SJCRH30 (cell line): ENCODE data around the gene VARS2. TPM values are rescaled to one million over a fixed set of nuclear protein-coding genes. Genes with fewer than 3 reads are reported as not detected.
A peak's percentile ranks its signal among the peaks of the same experiment; 100 is the strongest.
"Not testable (repeated sequence)": the region's sequence is repeated elsewhere in the genome, so short reads cannot be mapped to it uniquely, and the experiment has no call there.

ENCODE experiments used
- DNase-seq, 2 experiments: peaks; one replicate each; pipeline ENCODE4 v3.0.0-alpha.2; 2015 to 2020
- H3K27ac ChIP-seq: fragments of 250-450 bp; sonication (Bioruptor Pico); 2 replicates; pipeline ENCODE4 v1.5.1; 2020; ENCODE audit warnings: mild to moderate bottlenecking, moderate library complexity
- H3K27me3 ChIP-seq: fragments of 250-450 bp; sonication (Bioruptor Pico); 2 replicates; pipeline ENCODE4 v1.5.1; 2020; ENCODE audit warnings: mild to moderate bottlenecking, moderate library complexity
- H3K36me3 ChIP-seq: fragments of 250-450 bp; sonication (Bioruptor Pico); 2 replicates; pipeline ENCODE4 v1.5.1; 2020; ENCODE audit warnings: mild to moderate bottlenecking, moderate library complexity
- H3K4me1 ChIP-seq: fragments of 250-450 bp; sonication (Bioruptor Pico); 2 replicates; pipeline ENCODE4 v1.5.1; 2020; ENCODE audit warnings: mild to moderate bottlenecking, moderate library complexity
- H3K4me3 ChIP-seq: fragments of 250-450 bp; sonication (Bioruptor Pico); 2 replicates; pipeline ENCODE4 v1.5.1; 2020; ENCODE audit warnings: mild to moderate bottlenecking, moderate library complexity
- H3K9me3 ChIP-seq: fragments of 250-450 bp; sonication (Bioruptor Pico); replicated peaks from 2 replicates; pipeline ENCODE4 v1.5.1; 2020; ENCODE audit warnings: mild to moderate bottlenecking, moderate library complexity
- total RNA-seq: library from RNA; depleted of rRNA; stranded (reverse); fragments of >200 nt; shearing (Covaris generic); gene quantifications from 2 replicates; pipeline ENCODE4 v1.2.3, GENCODE V29; 2014; rRNA removed

VARS2 gene
- 21.3 and 23.5 TPM in 2 replicates for total RNA-seq

DNA sequence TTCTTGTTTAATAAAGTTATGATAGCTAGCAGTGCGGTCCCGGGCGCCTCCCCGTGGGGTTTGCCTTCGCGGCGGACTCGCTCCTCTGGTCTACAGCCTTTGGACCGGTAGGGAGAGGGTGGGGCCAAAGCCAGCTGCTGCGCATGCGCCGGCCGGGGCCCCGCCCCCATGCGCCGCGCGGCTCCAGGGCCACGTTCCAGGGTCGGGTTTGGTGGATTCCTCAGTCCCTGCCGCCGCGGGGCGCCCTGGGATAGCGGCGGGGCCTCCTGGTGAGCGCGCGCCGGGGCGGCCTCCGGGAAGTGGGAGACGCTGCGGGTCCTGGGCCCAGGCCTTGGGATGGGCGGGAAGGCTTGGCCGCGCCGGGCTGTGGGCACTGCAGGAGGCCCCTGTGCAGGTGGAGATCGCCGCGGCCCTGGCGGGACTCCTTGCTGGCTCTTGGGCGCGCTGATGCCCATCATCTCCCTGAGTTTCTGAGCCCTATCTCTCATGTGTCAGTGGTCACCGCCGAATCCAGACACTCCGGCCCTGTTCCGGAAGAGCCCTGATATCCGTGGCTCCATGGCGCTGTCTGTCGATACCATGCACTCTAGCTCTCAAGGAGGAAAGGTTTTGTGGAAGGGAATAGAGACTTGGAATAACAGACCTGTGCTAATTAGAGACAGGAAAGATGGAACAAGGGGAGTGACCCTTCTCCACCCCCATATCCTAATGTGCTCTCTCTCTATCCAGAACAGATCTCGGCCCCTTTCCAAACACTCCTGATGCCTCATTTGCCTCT, at the start of gene VARS2:
Gene VARS2, plus strand, starts transcription at position 163 of the 778 bp plus-strand sequence. Its CDS starts 599 bp downstream, at position 762.
- Histone ChIP-seq H3K36me3 (peaks cover 3% of the 10 kb centered on the region), H3K27ac (peak within 1 kb of the TSS; percentile 76), H3K27me3 (no peaks in the 10 kb centered on the region), H3K9me3 (no peaks in the 10 kb centered on the region), H3K4me3 (peak within 1 kb of the TSS; percentile 64), H3K4me1 (peaks cover 7% of the 10 kb centered on the region)
- DNase-seq: peak; percentile 85 to 91

- Histone ChIP-seq H3K4me1 (no peaks in the 10 kb centered on the region), H3K27ac (no peak overlapping the region), H3K27me3 (peaks cover 3% of the 10 kb centered on the region; the same call in 1 of the 2 replicates), H3K9me3 (0 out of 2 replicates have a peak, but pooled peaks cover 4% of the 10 kb centered on the region), H3K36me3 (no peaks in the 10 kb centered on the region), H3K4me3 (no peak overlapping the region)
- no peak for DNase-seq
These were observed 49.7 kb upstream of the VARS2 start for GRCh38 chr6:30864325-30864724.

DNA sequence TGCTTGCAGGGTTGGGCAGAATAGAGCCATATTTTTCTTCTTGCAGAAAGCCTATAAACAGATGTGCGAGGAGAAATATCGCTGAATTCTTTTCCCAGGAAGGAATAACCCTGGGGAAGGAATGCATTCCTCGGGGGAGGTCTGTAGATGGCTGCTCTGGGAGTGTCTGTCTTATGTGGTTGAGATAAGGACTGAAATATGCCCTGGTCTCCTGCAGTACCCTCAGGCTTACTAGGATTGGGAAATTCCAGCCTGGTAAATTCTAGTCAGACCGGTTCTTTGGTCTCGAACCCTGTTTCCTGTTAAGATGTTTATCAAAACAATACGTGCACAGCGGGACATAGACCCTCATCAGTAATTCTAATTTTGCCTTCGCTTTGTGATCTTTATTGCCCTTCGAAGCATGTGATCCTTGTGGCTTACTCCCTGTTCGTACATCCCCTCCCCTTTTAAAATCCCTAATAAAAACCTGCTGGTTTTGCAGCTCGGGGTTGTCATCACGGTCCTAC, 44.7 kb upstream of the VARS2 start:
- H3K9me3 ChIP-seq, H3K27me3 ChIP-seq, H3K4me1 ChIP-seq, H3K36me3 ChIP-seq, H3K4me3 ChIP-seq, H3K27ac ChIP-seq: not testable (repeated sequence)
- DNase-seq: peak in 1 of 2 experiments; percentile 13

- Histone ChIP-seq H3K27ac (no peak overlapping the region), H3K36me3 (no peaks in the 10 kb centered on the region), H3K4me3 (no peak overlapping the region), H3K9me3 (peaks cover 4% of the 10 kb centered on the region; the same call in 1 of the 2 replicates), H3K4me1 (no peaks in the 10 kb centered on the region), H3K27me3 (no peaks in the 10 kb centered on the region)
- no peak for DNase-seq
These were observed 43.5 kb upstream of the VARS2 start for GRCh38 chr6:30870546-30870945.

- H3K27ac ChIP-seq: no peak overlapping the region
- H3K27me3 ChIP-seq: no peaks in the 10 kb centered on the region
- H3K4me1 ChIP-seq: no peaks in the 10 kb centered on the region
- no peaks in the 10 kb centered on the region for H3K36me3 ChIP-seq
- H3K9me3 ChIP-seq: peaks cover 4% of the 10 kb centered on the region; the same call in 1 of the 2 replicates
- H3K4me3 ChIP-seq: no peak overlapping the region
- DNase-seq: no peak
These were observed 42.4 kb upstream of the VARS2 start for GRCh38 chr6:30871592-30872183.

- H3K4me1 ChIP-seq: no peaks in the 10 kb centered on the region
- DNase-seq: no peak
- no peaks in the 10 kb centered on the region for H3K27me3 ChIP-seq
- H3K4me3 ChIP-seq: no peak overlapping the region
- H3K36me3 ChIP-seq: no peaks in the 10 kb centered on the region
- peaks cover 4% of the 10 kb centered on the region; the same call in 1 of the 2 replicates for H3K9me3 ChIP-seq
- H3K27ac ChIP-seq: no peak overlapping the region
These were observed 40.8 kb upstream of the VARS2 start for GRCh38 chr6:30873137-30873640.

GRCh38 chr6:30873795-30874194, 40.2 kb upstream of the VARS2 start:
- not testable (repeated sequence) for H3K36me3 ChIP-seq, DNase-seq, H3K27me3 ChIP-seq

GRCh38 chr6:30875244-30876038, 38.6 kb upstream of the VARS2 start:
- Histone ChIP-seq H3K9me3 (no peaks in the 10 kb centered on the region; the same call in 1 of the 2 replicates), H3K4me3 (no peak overlapping the region), H3K36me3 (no peaks in the 10 kb centered on the region), H3K4me1 (no peaks in the 10 kb centered on the region), H3K27me3 (no peaks in the 10 kb centered on the region), H3K27ac (no peak overlapping the region)
- no peak for DNase-seq

More at GRCh38 chr6:30873795-30874194, 40.2 kb upstream of the VARS2 start:
- not testable (repeated sequence) for H3K9me3 ChIP-seq, H3K4me3 ChIP-seq, H3K4me1 ChIP-seq, H3K27ac ChIP-seq

GRCh38 chr6:30876039-30876730, 37.9 kb upstream of the VARS2 start:
- H3K4me1 ChIP-seq: no peaks in the 10 kb centered on the region; the same call in 1 of the 2 replicates

DNA sequence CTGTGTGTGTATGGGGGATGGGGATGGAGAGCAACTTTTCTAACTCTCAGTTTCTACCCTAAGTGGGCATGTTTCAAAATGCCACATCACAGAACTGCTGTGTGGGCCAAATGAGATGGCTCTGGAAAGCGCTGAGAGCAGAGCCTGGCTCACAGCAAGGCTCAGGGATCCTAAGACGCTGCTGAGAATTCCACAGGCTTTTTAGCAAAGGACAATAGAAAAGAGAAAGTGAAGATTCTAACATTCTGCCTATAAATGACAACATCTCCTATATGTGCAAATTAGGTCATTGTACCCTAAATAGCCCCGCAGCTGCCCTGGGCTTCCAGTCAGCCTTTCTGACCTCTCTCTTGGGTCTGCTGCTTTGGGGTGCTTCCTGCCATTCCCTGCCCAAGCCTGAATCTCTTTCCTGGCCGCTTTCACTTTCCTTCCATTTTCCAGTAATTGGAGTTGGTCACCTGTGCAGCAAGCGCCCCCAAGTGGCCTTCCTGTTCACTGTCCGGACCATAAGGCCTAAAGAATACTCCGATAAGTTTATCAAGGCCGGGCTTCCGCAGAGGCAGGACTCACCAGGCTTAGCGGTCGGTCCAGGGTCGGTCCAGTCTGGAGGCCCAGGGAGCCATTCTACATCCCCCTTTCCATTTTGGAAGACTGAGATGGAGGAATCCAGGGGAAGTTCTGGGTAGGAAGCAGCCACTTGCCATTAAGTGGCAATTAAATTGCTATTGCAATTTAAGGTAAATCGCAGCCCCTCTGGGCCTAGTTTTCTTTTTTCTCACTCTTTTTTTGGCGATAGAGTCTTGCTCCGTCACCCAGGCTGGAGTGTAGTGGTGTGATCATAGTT, 36.4 kb upstream of the VARS2 start:
- H3K27ac ChIP-seq: no peak overlapping the region

More at GRCh38 chr6:30876039-30876730, 37.9 kb upstream of the VARS2 start:
- Histone ChIP-seq H3K36me3 (no peaks in the 10 kb centered on the region), H3K9me3 (no peaks in the 10 kb centered on the region; the same call in 1 of the 2 replicates), H3K27me3 (no peaks in the 10 kb centered on the region), H3K4me3 (no peak overlapping the region), H3K27ac (no peak overlapping the region)
- DNase-seq: no peak

GRCh38 chr6:30879684-30880427, 34.2 kb upstream of the VARS2 start:
- H3K4me3 ChIP-seq: no peak overlapping the region
- no peak for DNase-seq
- peaks cover 20% of the 10 kb centered on the region; the same call in 1 of the 2 replicates for H3K4me1 ChIP-seq
- no peaks in the 10 kb centered on the region for H3K27me3 ChIP-seq
- H3K9me3 ChIP-seq: no peaks in the 10 kb centered on the region
- no peak overlapping the region for H3K27ac ChIP-seq
- H3K36me3 ChIP-seq: no peaks in the 10 kb centered on the region

More for the DNA sequence above, 36.4 kb upstream of the VARS2 start:
- peak; percentile 82 to 94 for DNase-seq
- Histone ChIP-seq H3K9me3 (no peaks in the 10 kb centered on the region; the same call in 1 of the 2 replicates), H3K27me3 (no peaks in the 10 kb centered on the region), H3K36me3 (no peaks in the 10 kb centered on the region), H3K4me1 (peaks cover 12% of the 10 kb centered on the region; the same call in 1 of the 2 replicates), H3K4me3 (peak overlapping the region; percentile 33)

- DNase-seq: peak; percentile 68 to 80
- Histone ChIP-seq H3K4me1 (peaks cover 20% of the 10 kb centered on the region; the same call in 1 of the 2 replicates), H3K36me3 (no peaks in the 10 kb centered on the region), H3K4me3 (peak overlapping the region; percentile 68), H3K9me3 (no peaks in the 10 kb centered on the region), H3K27me3 (no peaks in the 10 kb centered on the region), H3K27ac (peak overlapping the region; percentile 94)
These were observed 33.3 kb upstream of the VARS2 start for GRCh38 chr6:30880698-30881252.
